SKM-1 treated with dmso at 0.1 percent for 144 hours (cell line): ENCODE data around the gene MBL2.

Source experiments
- DNase-seq: peaks from one replicate; lab custom pipeline; 2025; ENCODE audit not compliant: unreplicated experiment; lab: John Stamatoyannopoulos, UW

The MBL2 gene

GRCh38 chr10:52774182-52774581 is 1.6 kb upstream of the MBL2 start:
- no peak for DNase-seq

DNA sequence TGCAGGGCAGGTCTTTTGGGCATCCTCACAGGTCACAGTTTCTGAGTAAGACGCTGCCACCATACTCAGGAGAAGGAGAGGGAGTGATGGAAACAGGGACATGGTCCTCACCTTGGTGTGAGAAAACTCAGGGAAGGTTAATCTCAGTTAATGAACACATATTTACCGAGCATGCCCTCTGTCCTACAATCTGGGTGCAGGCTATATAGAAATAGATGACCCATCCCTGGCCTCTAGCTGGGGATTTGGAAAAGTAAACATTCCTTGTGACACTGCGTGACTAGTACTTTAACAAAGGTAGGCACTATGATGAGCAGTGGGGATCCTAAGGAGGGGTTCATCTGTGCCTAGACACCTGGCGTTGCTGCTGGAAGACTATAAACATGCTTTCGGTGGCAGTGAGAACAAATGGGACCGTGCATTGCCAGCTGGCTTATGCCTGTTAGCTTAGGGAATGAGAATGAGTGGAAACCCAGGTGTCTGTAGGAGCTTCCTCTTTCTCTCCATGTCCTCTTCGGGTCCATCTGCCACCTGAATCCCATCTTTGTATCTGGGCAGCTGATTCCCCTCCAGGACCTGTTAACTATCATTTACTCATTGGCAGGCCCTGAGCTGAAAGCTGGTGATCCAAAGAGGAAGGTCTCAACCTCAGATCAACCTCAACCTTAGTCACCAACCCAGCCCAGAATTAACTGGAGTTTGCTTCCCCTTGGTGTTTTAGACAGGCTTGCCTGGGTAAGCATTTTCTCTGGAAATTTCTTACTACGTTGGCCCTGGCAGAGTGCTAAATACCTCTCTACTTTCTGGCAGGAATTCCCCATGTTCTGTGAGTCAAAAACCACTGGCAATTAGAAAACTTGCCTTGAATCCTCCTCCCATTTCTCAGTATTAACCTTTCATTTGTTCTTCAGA is 794 bp downstream of the MBL2 start:
- DNase-seq = peak; percentile 8

DNA sequence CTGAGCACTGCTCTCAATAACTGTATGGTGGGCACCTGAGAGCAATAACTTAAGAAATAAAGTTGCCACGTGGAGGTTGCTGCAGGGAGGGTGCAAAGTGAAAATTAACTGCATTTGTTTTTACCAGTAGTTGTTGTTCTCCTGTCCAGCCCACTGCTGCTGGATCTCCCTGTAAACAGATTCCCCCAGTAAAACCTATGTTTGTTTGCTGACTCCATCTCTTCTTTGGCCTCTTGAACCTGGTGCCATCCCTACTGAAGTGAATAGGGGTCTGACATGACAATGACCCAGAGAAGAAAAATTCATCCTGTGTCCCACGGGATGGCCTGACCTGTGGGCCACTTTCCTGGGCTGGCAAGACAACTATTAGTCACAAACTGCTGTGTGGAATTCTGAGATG is 1.7 kb downstream of the MBL2 start:
- no peak for DNase-seq

GRCh38 chr10:52769966-52770365 is 2.6 kb downstream of the MBL2 start:
- no peak for DNase-seq

- no peak for DNase-seq
Observed at GRCh38 chr10:52768001-52768532, 4.5 kb downstream of the MBL2 start.

GRCh38 chr10:52762088-52762487 is 10.5 kb downstream of the MBL2 start:
- DNase-seq = no peak

GRCh38 chr10:52759154-52759553 is 13.4 kb downstream of the MBL2 start:
- no peak for DNase-seq

- DNase-seq = no peak
Observed at GRCh38 chr10:52758406-52758805, 14.2 kb downstream of the MBL2 start.

DNA sequence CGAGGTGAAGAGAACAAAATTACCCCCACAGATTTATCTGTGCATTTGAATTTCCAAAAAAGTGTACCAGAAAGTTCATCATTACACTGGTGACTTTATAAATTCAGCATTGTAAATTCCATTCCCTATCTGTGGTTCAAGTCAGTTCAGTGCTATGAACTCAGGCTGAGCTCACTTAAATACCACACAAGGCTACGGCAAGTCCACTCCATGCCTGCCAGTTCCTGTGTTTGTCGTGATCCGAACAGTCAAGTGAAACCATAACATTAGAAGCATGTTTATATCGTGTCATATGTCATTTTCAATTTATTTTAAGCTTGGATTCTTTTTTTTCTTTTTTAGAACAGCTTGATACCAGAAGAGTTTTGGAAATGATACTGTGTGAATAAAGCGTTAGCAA is 14.8 kb downstream of the MBL2 start:
- DNase-seq = no peak

DNA sequence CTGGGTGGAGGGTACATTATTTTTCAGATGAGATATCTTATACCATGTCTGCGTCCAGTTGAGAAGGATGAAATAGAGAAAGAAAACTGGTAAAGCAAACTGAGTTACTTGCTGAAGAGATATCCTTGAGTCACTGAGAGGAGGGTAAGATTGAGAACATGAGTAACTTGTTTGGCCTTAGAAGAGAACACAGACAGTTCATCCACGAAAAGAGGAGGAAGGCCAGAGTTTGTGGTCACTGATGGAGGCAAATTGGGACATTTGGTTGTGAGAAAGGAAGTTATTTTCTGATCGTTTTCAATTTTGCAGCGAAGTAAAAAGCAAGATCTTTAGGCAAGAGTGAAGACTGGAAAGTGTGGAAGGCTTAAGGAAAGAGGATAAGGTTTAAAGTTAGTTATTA is 15.6 kb downstream of the MBL2 start:
- DNase-seq = peak; percentile 9

DNA sequence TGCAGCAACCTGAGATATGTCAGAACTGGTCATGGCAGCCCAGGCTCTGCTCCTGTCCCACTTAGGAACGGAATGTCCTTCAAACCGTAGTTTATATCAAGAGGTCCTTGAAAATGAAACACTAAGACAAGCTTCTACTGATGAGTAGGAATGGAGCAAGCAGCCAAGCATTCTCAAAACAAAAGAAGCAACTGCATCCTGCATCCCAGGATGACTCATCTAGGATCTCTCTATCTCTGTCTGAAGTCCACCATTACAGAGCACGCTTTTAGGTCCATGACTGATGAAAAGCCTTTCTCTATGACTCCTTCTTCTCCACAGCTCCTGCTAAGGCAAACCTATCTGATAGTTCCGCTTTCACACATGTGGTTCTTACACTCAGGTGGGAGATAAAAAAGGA is 16.3 kb downstream of the MBL2 start:
- DNase-seq = no peak

- DNase-seq = peak; percentile 85
Observed at GRCh38 chr10:52755297-52756062, 17.1 kb downstream of the MBL2 start.

DNA sequence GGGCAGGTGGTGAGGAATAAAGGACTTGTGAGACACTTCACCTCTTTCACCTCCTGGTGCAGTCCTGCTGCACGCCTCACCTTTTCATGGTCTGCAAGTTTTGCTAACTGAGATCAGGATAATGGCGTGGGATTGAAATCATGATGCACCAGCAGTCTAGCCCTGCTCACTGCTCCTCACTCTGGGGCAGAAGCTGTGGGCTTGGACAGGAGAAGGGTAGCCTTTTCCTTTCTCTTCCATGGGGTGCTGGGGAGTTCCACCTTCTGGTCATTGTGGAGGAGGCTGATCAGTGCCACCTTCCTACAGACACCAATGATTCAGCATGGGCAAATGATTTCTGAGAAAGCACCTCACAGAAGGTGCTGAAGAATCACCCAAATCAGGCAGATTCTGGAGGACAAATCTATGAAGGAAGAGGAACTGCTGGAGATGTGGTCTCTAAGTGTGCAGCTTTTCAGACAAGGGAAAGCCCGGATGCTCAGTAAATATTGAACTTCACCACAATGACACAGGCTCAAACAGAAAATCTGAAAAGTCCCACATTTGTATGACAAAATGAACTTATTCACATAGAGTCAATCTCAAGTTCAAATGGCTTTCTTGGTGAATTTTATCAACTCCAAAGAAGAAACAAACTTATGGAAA is 19.7 kb downstream of the MBL2 start:
- no peak for DNase-seq

DNA sequence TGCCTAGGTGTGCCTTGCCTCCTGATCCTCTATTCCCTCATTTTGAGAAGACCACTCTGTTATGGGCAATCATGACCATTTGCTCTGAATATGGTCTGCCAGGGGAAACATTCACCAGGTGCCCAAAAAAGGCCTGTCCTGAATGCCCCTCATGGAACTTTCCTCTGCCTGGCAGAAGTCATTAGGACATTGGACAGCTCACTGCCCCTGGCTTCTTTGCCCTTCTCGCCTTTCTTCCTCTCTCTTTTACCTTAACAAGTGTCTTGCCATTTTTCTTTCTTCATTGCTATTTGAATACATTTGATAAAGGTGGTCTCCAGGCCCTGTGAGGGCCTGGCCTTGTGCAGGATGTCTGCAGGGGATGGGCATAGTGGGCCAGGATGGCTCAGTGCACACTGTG is 20.3 kb downstream of the MBL2 start:
- no peak for DNase-seq

- DNase-seq = no peak
Observed at GRCh38 chr10:52751337-52751736, 21.2 kb downstream of the MBL2 start.

GRCh38 chr10:52750629-52751028 is 22.0 kb downstream of the MBL2 start:
- no peak for DNase-seq

GRCh38 chr10:52747694-52748093 is 24.9 kb downstream of the MBL2 start:
- no peak for DNase-seq

GRCh38 chr10:52746169-52746568 is 26.4 kb downstream of the MBL2 start:
- no peak for DNase-seq

GRCh38 chr10:52744057-52744805 is 28.4 kb downstream of the MBL2 start:
- DNase-seq = no peak

- DNase-seq = no peak
Observed at GRCh38 chr10:52742731-52743130, 29.9 kb downstream of the MBL2 start.

- no peak for DNase-seq
Observed at GRCh38 chr10:52741851-52742250, 30.7 kb downstream of the MBL2 start.
